Measurements from ENCODE around the gene FOXO6.

DNA sequence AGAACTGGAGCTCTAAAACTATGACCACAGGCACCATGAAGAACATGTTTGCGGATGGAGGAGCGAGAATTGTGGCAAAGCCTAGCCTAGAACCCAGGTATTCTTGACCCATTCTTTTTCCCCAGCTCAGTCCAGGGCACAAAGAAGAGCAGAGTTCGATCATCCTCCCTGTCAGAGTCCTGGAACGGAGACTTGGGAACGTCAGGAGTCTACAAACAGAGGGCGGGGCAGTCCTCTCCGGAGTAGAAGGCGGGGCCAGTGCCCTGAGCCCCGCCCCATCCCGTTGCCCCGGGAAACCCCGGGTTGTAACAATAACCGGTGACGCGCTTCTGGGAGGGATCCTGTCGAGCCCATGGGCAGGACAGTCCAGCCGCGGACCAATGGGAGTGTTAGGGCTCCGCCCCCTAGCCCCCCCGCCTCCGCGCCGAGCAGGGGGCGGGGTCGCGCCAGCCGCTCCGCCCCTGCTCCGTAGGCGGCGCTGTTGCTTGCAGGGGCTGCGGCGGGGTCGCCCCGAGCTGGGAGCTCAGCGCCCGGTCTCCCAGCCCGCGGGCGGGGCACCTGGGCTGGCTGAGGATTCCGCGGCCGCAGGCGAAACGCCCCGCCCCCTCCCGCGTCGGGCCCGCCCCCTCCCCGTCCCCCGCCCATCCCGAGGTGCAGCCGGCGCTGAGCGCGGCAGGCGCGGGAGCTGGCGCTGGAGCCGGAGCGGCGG lies at the start of gene FOXO6:
- TF ChIP-seq EZH2 (IDR thresholded peaks at IDR 0.05; ENCODE audit: borderline replicate concordance, low read length) (no peak), CTCF (IDR thresholded peaks at IDR 0.05; ENCODE audit: low read length) (no peak; the same call in 1 of the 2 replicates)
